GM19240 (cell line): Measurements from ENCODE around the gene TSR1.
"Not testable (repeated sequence)": the region's sequence is repeated elsewhere in the genome, so short reads cannot be mapped to it uniquely, and the experiment has no call there.

ENCODE experiments used
- DNase-seq: peaks from one replicate; pipeline ENCODE4 v3.0.0; 2011; ENCODE audit warnings: low spot score; ENCODE audit not compliant: insufficient read length

Gene TSR1

GRCh38 chr17:2337544-2338314 is 1.5 kb upstream of the TSR1 start:
- peak; percentile 62 for DNase-seq

DNA sequence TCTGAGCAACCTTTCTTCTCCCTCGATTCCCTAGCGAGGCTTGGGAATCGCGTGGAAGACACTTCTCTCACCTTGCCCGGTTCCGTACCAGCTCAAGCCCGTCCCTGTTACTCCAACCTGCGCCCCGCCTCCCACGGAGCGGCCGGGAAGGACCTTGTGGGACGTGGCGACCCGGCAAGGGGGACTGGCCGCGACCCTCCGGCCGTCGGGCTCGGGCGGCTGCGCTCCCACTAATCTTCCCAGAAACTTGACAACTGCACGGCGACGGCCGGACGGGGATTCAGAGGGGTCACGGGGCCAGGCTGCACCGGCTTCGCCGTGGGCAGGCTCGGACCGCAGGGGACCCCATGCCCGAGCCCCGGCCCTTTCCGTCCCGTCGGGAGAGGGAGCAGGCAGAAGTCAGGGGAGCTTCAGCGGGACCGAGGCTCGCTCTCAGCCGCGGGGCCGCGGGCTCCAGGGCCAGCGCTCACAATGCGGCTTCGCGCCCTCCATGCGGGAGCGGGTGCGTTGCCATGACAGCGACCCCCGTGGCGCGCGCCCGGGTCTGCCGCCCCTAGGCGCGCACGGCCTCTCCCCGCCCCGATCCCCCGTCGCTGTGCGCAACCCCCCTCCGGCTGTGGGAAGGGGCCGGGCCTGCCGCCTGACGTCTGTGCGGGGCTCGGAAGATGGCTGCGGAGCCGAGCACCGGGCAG is 741 bp upstream of the TSR1 start, which contains the start of gene SGSM2:
Gene SGSM2 (plus strand): TSS at position 650 of the 692 bp plus-strand sequence. CDS start 188 bp downstream, outside the sequence.
- DNase-seq: peak; percentile 63

- DNase-seq: peak; percentile 13
These were observed 487 bp downstream of the TSR1 start for GRCh38 chr17:2335726-2336214.

DNA sequence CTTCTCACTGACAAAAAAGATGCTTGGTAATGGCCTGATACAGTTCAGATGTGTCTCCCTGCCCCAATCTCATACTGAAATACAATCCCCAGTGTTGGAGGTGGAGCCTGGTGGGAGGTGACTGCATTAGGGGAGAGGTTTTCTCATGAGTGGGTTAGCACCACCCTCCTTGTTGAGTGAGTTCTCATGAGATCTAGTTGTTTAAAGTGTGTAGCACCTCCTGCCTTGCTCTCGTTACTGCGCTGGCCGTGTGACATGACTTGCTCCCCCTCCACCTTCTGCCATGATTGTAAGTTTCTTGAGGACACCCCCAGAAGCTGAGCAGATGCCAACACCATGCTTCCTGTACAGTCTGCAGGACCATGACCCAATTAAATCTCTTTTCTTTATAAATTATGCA is 5.0 kb downstream of the TSR1 start:
- no peak for DNase-seq

- DNase-seq: no peak
These were observed 12.5 kb downstream of the TSR1 start for GRCh38 chr17:2323629-2324314.

GRCh38 chr17:2321399-2321798 is 14.9 kb downstream of the TSR1 start:
- DNase-seq: no peak

GRCh38 chr17:2319051-2319450 is 17.2 kb downstream of the TSR1 start:
- DNase-seq: no peak

DNA sequence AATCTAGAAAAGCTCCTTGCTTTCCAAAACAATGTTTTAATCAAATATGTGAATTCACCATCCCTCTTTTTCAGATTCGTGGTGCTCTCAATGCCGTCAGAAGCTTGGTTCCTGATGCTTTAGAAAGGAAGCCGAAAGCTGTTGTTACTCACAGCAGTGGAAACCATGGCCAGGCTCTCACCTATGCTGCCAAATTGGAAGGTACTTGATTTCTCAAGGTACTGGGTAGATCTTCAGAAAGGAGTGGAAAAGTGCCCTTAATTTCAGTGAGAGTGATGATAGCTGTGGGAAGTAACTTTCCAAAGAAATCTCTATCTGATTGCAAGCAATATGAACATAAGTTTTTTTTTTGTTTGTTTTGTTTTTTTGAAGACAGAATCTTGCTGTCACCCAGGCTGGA is 18.5 kb downstream of the TSR1 start:
- no peak for DNase-seq

GRCh38 chr17:2316916-2317205 is 19.4 kb downstream of the TSR1 start:
- DNase-seq: not testable (repeated sequence)

GRCh38 chr17:2312736-2313135 is 23.5 kb downstream of the TSR1 start:
- no peak for DNase-seq

DNA sequence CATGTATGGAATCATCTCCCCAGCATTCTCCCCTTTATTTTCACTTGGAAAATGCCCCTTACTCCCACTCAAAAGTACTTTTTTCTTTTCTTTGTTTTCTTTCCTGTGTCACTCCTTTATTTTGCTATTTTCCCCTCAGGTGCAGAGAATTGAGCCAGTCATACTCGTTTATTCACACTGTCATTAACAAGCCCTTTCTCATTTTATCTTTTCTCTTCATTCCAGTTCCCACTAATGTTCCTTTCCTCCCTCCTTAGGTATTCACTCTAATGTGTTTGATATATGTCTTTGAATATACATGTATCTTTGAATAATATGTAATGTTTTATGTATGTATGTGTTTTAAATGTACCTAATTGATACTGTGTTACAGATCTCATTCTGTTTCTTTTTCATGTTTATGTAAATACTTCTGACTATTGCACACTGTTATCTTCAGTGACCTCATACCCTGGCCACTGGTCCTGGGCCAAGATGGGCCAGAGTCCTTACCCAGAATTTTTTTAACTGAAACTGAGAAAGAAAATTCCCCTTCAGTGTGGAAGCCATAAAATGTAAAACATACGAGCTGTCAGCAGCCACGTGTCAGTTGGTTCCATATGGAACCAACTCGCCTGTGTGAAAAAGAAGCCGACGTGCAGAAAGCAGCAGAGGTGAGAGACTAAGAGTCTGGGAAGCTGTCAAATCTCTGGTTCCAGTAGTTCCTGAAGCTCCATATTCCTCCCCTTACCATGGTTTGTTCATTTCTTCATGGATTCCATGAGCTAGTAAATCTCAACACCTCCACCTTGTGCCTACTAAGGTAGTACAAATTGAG is 26.7 kb downstream of the TSR1 start:
- no peak for DNase-seq

DNA sequence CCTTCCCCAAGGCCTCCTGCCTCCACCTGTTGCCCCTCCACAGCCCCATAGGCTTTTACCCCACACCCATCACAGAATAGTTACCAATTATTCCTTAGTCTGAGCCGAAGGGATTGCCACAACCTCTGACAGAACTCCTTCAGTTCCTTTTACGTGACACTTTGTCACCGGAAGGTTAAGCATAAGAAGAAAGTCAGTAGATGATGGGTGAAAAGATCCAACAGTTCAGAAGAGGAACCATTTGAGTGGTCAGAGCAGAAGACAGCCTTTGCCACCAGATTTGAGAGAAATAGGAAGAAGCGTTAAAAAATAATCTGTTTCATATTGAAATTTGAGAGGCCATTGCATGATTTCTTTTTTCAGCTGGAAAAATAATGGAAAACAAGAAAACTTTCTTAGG is 31.3 kb downstream of the TSR1 start:
- DNase-seq: no peak

- peak; percentile 92 for DNase-seq
These were observed 32.8 kb downstream of the TSR1 start, which contains the start of the genes SMG6 and SRR for GRCh38 chr17:2303204-2304188. TSS of gene SMG6 (minus strand) at chr17:2303785. CDS start at chr17:2303720, 65 bp downstream. TSS of gene SRR (plus strand) at chr17:2303950. CDS start at chr17:2315561, 11,611 bp downstream.

- no peak for DNase-seq
These were observed 33.5 kb downstream of the TSR1 start for GRCh38 chr17:2302778-2303203.

DNA sequence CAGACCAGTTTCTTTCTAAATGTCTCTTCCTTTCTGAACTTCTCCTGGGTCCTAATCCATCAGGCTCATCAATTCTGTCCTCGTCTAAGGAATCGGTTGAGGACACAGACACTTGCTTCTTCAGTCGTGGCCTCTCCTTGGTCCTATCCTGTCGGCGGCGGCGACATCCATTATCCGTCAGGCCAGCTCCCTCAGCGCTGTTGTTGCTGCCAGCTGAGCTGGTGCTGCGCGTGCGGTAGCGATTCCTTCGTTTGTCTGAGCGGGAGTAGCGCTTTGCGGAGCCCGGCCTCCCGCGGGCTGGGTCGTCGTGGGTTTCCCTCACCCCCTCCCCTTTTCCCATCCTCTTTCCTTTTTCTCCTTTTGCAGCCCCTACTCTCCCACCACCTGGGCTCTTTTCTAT is 36.5 kb downstream of the TSR1 start:
- DNase-seq: no peak

DNA sequence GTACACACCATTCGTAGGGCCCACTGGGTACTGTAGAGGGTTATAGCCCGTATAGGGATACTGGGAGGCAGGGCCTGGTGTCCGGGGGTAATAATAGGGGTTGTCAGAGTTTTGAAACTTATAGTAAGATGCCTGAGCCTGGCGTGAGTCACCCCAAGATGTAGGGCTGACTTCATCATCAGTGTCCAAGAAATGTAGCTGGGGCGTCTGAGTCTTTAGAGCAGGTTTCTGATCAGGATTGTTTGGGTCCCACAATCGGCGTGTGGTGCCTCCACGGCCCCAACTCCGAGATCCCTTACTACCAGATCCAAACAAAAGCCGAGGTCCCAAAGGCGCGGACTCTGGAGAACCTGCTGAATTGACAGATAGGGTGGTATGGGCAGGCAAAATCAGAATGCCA is 37.1 kb downstream of the TSR1 start:
- DNase-seq: no peak

GRCh38 chr17:2297023-2297422 is 39.2 kb downstream of the TSR1 start:
- DNase-seq: no peak

DNA sequence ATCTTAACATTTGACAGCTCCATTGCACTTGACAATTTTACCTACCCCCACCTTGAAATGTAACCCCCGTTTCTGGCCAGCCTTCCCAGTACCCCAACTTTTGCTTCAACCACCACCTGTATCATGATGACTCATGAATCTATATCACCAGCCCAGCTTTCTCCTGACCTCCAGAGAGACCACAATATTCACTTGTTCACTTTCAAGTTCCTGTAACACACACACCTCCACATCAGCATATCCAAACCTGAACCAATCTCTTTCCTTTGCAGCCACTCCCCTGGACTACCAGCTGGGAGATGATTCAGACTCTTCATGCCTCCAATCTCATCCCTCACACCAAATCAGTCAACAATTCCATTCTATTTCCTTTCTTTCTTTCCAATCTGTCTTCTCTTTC is 40.7 kb downstream of the TSR1 start:
- peak; percentile 12 for DNase-seq

GRCh38 chr17:2292100-2292499 is 44.2 kb downstream of the TSR1 start:
- no peak for DNase-seq
